ENCODE results near the gene LTF. TPM values are rescaled to one million over a fixed set of nuclear protein-coding genes. Genes with fewer than 3 reads are reported as not detected.

LTF gene
- total and polyA plus RNA-seq, 2 experiments from 2014 or later: 0.73 to 1.3 TPM

DNA sequence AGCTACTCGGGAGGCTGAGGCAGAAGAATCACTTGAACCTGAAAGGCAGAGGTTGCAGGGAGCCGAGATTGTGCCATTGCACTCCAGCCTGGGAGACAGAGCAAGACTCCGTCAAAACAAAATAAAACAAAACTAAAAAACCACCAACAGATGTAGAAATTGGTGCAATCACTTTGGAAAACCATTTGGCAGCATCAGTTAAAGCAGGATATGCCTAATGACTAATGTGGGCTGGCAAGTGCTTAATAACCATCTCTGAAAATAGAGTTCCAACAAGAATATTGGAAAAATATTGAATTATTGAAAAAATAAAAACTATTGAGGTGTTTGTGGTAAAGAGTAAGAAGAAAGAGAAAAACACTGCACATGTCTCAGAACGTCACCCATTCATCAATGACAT, 16.9 kb upstream of the LTF start (continued):
- TF ChIP-seq, protein P1, sequence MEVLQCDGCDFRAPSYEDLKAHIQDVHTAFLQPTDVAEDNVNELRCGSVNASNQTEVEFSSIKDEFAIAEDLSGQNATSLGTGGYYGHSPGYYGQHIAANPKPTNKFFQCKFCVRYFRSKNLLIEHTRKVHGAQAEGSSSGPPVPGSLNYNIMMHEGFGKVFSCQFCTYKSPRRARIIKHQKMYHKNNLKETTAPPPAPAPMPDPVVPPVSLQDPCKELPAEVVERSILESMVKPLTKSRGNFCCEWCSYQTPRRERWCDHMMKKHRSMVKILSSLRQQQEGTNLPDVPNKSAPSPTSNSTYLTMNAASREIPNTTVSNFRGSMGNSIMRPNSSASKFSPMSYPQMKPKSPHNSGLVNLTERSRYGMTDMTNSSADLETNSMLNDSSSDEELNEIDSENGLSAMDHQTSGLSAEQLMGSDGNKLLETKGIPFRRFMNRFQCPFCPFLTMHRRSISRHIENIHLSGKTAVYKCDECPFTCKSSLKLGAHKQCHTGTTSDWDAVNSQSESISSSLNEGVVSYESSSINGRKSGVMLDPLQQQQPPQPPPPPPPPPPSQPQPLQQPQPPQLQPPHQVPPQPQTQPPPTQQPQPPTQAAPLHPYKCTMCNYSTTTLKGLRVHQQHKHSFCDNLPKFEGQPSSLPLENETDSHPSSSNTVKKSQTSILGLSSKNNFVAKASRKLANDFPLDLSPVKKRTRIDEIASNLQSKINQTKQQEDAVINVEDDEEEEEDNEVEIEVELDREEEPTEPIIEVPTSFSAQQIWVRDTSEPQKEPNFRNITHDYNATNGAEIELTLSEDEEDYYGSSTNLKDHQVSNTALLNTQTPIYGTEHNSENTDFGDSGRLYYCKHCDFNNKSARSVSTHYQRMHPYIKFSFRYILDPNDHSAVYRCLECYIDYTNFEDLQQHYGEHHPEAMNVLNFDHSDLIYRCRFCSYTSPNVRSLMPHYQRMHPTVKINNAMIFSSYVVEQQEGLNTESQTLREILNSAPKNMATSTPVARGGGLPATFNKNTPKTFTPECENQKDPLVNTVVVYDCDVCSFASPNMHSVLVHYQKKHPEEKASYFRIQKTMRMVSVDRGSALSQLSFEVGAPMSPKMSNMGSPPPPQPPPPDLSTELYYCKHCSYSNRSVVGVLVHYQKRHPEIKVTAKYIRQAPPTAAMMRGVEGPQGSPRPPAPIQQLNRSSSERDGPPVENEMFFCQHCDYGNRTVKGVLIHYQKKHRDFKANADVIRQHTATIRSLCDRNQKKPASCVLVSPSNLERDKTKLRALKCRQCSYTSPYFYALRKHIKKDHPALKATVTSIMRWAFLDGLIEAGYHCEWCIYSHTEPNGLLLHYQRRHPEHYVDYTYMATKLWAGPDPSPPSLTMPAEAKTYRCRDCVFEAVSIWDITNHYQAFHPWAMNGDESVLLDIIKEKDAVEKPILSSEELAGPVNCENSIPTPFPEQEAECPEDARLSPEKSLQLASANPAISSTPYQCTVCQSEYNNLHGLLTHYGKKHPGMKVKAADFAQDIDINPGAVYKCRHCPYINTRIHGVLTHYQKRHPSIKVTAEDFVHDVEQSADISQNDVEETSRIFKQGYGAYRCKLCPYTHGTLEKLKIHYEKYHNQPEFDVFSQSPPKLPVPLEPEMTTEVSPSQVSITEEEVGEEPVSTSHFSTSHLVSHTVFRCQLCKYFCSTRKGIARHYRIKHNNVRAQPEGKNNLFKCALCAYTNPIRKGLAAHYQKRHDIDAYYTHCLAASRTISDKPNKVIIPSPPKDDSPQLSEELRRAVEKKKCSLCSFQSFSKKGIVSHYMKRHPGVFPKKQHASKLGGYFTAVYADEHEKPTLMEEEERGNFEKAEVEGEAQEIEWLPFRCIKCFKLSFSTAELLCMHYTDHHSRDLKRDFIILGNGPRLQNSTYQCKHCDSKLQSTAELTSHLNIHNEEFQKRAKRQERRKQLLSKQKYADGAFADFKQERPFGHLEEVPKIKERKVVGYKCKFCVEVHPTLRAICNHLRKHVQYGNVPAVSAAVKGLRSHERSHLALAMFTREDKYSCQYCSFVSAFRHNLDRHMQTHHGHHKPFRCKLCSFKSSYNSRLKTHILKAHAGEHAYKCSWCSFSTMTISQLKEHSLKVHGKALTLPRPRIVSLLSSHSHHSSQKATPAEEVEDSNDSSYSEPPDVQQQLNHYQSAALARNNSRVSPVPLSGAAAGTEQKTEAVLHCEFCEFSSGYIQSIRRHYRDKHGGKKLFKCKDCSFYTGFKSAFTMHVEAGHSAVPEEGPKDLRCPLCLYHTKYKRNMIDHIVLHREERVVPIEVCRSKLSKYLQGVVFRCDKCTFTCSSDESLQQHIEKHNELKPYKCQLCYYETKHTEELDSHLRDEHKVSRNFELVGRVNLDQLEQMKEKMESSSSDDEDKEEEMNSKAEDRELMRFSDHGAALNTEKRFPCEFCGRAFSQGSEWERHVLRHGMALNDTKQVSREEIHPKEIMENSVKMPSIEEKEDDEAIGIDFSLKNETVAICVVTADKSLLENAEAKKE (CRISPR knock-in tag; IDR thresholded peaks at IDR 0.05): no peak

DNA sequence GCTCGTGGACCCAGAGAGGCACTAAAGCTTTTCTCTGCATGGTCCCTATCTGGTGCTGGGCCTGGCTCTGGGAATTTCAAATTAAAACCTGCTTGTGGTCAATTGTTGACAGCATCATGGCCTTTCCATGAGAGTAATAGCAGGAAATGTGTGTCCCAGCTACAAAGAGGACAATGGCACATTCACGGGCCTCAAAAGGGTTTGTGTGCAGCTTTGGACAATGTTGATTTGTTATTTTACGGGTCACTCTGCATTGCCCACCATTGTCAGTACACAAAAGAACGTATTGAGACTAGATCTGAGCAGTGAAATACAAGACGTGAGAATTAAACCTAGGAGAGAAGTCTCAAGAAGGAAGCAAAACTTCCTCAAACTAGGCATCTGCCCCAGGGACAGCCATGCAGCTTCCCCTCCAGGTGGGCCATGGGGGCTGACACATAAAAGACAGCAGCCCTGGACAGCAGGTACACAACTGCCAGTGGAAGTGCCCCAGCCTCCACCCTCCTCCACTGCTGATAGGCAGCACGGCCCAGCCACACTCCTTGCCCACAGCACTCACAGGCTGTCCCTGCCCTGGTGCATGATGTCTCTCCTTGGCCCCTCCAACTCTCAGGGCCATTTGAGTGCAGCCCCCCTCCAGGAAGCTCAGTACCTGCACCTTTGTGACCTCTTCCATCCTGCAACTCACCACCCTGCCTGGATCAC, 15.9 kb upstream of the LTF start:
- Histone ChIP-seq H3F3A (replicated peaks; ENCODE audit: low read depth) (no peaks in the 10 kb centered on the region), H3K27me3 (ENCODE audit: insufficient read depth) (no peaks in the 10 kb centered on the region), H3K4me3 (no peak overlapping the region), H3K4me1 (ENCODE audit: insufficient read depth) (no peaks in the 10 kb centered on the region), H4K20me1 (replicated peaks; ENCODE audit: insufficient read depth) (no peaks in the 10 kb centered on the region), H3K27ac (ENCODE audit: low read depth) (no peak overlapping the region), H2AFZ (no peak overlapping the region), H3K9me2 (ENCODE audit: insufficient read depth) (0 out of 2 replicates have a peak, but pooled peaks cover 4% of the 10 kb centered on the region), H3K36me3 (ENCODE audit: insufficient read depth) (no peaks in the 10 kb centered on the region), H3K79me2 (replicated peaks; ENCODE audit: insufficient read depth) (no peaks in the 10 kb centered on the region), H3K4me2 (no peak overlapping the region)
- DNase-seq (ENCODE audit: low spot score) (no peak), ATAC-seq (no peak)
- Mint-ChIP-seq H3K27me3 (ENCODE audit: insufficient read depth, low read depth, poor library complexity) (peaks cover 3% of the 10 kb centered on the region), H3K4me1 (no peaks in the 10 kb centered on the region; the same call in 2 of the 3 replicates), H3K4me3 (no peak overlapping the region), H3K9me3 (peaks cover 1% of the 10 kb centered on the region; the same call in 2 of the 3 replicates), H3K36me3 (ENCODE audit: low read depth) (no peaks in the 10 kb centered on the region), H3K27ac (no peak overlapping the region)
- no peak for TF ChIP-seq POLR2AphosphoS5 (IDR thresholded peaks at IDR 0.05; ENCODE audit: low read depth)

DNA sequence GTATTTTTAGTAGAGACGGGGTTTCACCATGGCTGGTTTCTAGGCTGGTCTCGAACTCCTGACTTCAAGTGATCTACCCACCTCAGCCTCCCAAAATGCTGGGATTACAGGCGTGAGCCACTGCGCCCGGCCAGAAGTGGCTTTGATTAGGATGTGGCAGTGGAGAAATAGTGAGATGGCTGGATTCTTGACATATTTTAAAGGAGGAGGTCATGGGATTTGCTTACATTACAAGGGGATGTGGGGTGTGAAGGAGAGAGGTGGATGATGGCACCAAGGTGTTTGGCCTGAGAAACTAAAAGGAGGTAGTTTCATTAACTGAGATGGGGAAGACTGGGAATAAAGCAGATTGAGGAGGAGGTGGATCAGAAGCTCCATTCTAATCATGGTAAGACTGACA, 15.0 kb upstream of the LTF start:
- Mint-ChIP-seq H3K9me3 (peaks cover 8% of the 10 kb centered on the region; the same call in 2 of the 3 replicates), H3K36me3 (ENCODE audit: low read depth) (no peaks in the 10 kb centered on the region; the same call in 2 of the 3 replicates), H3K27ac (no peak overlapping the region), H3K4me3 (no peak overlapping the region), H3K4me1 (no peaks in the 10 kb centered on the region; the same call in 2 of the 3 replicates), H3K27me3 (ENCODE audit: insufficient read depth, low read depth, poor library complexity) (peaks cover 6% of the 10 kb centered on the region)
- H3K36me3 ChIP-seq (ENCODE audit: insufficient read depth): peaks cover 2% of the 10 kb centered on the region; the same call in 1 of the 2 replicates
- no peaks in the 10 kb centered on the region for H3K79me2 ChIP-seq (replicated peaks; ENCODE audit: insufficient read depth)
- 0 out of 2 replicates have a peak, but pooled peaks cover 4% of the 10 kb centered on the region for H3K9me2 ChIP-seq (ENCODE audit: insufficient read depth)
- no peak overlapping the region for H3K4me2 ChIP-seq
- H2AFZ ChIP-seq: no peak overlapping the region
- DNase-seq (ENCODE audit: low spot score) (no peak), ATAC-seq (no peak)
- H3K4me1 ChIP-seq (ENCODE audit: insufficient read depth): no peaks in the 10 kb centered on the region
- no peaks in the 10 kb centered on the region for H4K20me1 ChIP-seq (replicated peaks; ENCODE audit: insufficient read depth)
- H3F3A ChIP-seq (replicated peaks; ENCODE audit: low read depth): no peaks in the 10 kb centered on the region
- no peak overlapping the region for H3K4me3 ChIP-seq
- H3K27me3 ChIP-seq (ENCODE audit: insufficient read depth): no peaks in the 10 kb centered on the region
- no peak overlapping the region for H3K27ac ChIP-seq (ENCODE audit: low read depth)
- TF ChIP-seq JUNB (IDR thresholded peaks at IDR 0.05; ENCODE audit: unreplicated experiment): no peak
- TF ChIP-seq, protein P1 (CRISPR knock-in tag; IDR thresholded peaks at IDR 0.05): no peak
